Activated CD4-positive, alpha-beta T cell treated with anti-CD3 and anti-CD28 coated beads for 36 hours (primary cell): Measurements from ENCODE around the gene PUDP. TPM values are rescaled to one million over a fixed set of nuclear protein-coding genes. Genes with fewer than 3 reads are reported as not detected.
"Not testable (repeated sequence)": the region's sequence is repeated elsewhere in the genome, so short reads cannot be mapped to it uniquely, and the experiment has no call there.

Experiments
- ATAC-seq: fragments of 200-7000 bp; cut with Tn5 transposase; one replicate; pipeline ENCODE4 v1.10.0; 2021; ENCODE audit warnings: mild to moderate bottlenecking, moderate library complexity
- CTCF ChIA-PET: fragments of 350-600 bp; sonication (Branson Sonifier 250); formaldehyde crosslinking; loops from one replicate; lab custom pipeline; 2021; ENCODE audit warnings: antibody characterized with exemption; lab: Charles Lee
- POLR2A ChIA-PET: fragments of 350-600 bp; sonication (Branson Sonifier 250); formaldehyde crosslinking; loops from one replicate; lab custom pipeline; 2021; ENCODE audit warnings: antibody characterized with exemption, inconsistent platforms; lab: Charles Lee
- DNase-seq: peaks from one replicate; pipeline ENCODE4 v3.0.0-alpha.2; 2020
- H3K27ac Mint-ChIP-seq: one replicate; pipeline ENCODE4 v1.8.0; 2021; ENCODE audit warnings: mixed read lengths
- H3K27me3 Mint-ChIP-seq: one replicate; pipeline ENCODE4 v1.8.0; 2021; ENCODE audit warnings: mixed read lengths
- H3K36me3 Mint-ChIP-seq: one replicate; pipeline ENCODE4 v1.8.0; 2021; ENCODE audit warnings: low read depth, mixed read lengths
- H3K4me1 Mint-ChIP-seq: one replicate; pipeline ENCODE4 v1.8.0; 2021; ENCODE audit warnings: mixed read lengths
- H3K4me3 Mint-ChIP-seq: one replicate; pipeline ENCODE4 v1.8.0; 2021; ENCODE audit warnings: mild to moderate bottlenecking, moderate library complexity, mixed read lengths
- H3K9me3 Mint-ChIP-seq: one replicate; pipeline ENCODE4 v1.8.0; 2021; ENCODE audit warnings: low read depth, mixed read lengths
- intact Hi-C, 2 experiments: fragments of 100-400 bp; cut with DNase I in 1 of 2; cut with micrococcal nuclease in 1 of 2; formaldehyde crosslinking; loops; one replicate each; pipeline versions ENCODE4 v1.14.2 to v1.15.1; 2022 to 2024; cut with DNase I, micrococcal nuclease
- total RNA-seq, 2 experiments: library from RNA; stranded (reverse); gene quantifications; one replicate each; pipeline ENCODE4 v1.2.3, GENCODE V29; 2021

PUDP gene
- total RNA-seq, 2 experiments from 2014 or later, result 15.3 to 18.1 TPM

DNA sequence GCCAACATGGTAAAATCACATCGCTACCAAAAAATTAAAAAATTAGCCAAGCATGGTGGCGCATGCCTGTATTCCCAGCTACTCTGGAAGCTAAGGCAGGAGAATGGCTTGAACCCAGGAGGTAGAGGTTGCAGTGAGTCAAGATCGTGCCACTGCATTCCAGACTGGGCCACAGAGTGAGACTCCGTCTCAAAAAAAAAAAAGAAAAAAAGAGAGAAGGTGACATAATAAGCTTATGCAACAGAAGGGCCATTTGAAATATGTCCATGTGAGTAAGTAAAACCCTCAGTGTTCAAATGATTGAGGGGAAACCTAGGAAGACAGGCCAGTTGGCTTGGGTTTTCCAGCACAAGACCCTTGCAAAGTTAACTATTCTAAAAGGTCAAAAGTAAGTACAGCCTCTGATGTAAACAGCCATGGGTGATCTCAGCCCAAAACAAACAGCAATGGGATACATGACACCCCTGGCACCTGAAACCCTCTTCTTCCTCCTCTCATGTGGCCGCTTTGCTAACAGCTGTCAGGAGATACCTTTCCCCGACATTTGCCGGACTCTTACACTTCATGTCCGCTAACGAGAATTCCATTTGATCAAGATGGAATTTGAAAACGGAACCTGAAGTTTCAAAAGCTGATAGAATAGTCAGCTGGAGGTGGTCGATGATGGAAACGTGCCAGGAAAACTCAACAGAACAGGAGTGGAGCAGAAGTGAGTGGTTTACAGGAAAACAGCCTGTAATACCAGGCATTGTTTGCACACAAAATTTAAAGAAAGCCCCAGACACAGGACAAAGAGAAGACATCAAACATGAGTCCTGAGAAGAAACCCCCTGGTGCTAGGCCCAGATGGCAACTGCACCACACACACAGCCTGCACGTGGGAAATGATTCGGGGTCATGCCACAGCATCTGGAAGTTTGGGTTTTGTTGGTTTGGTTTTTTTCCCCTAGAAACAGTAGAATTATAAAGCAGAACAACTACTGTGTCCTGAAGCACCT is 93.4 kb downstream of the PUDP start:
- H3K36me3 Mint-ChIP-seq, result peaks cover 25% of the 10 kb centered on the region
- no peak overlapping the region for H3K27ac Mint-ChIP-seq
- ATAC-seq (no peak), DNase-seq (no peak)
- peaks cover 24% of the 10 kb centered on the region for H3K4me1 Mint-ChIP-seq
- no peaks in the 10 kb centered on the region for H3K9me3 Mint-ChIP-seq
- intact Hi-C loops, result no loop called here
- POLR2A ChIA-PET, result no interaction called here
- CTCF ChIA-PET, result no interaction called here
- H3K27me3 Mint-ChIP-seq, result no peaks in the 10 kb centered on the region
- no peak overlapping the region for H3K4me3 Mint-ChIP-seq

DNA sequence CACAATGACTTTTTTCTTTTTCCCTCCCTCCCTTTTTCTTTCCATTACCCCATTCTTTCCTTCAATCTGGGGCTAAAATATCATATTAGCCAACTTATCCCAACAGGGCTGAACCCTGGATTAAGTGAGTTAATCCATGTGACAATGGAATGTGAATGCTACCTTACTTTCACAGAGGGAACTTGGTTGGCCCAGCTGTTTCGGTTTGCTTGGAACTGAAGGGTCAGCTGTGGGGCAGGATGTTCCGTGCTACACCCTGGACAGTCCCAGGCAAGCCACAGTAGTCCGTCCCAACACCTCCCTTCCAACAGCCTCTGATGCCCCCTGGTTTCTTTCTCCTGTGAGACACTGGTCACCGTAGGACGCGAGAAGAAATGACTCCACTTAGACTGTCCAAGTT is 95.4 kb downstream of the PUDP start:
- H3K36me3 Mint-ChIP-seq, result peaks cover 20% of the 10 kb centered on the region
- POLR2A ChIA-PET, result no interaction called here
- ATAC-seq (no peak), DNase-seq (no peak)
- no peak overlapping the region for H3K4me3 Mint-ChIP-seq
- H3K27ac Mint-ChIP-seq, result no peak overlapping the region
- CTCF ChIA-PET, result no interaction called here
- peaks cover 15% of the 10 kb centered on the region for H3K4me1 Mint-ChIP-seq
- intact Hi-C loops, result no loop called here
- H3K27me3 Mint-ChIP-seq, result no peaks in the 10 kb centered on the region
- no peaks in the 10 kb centered on the region for H3K9me3 Mint-ChIP-seq

GRCh38 chrX:7050271-7050670 is 97.7 kb downstream of the PUDP start:
- Mint-ChIP-seq H3K4me3 (no peak overlapping the region), H3K27ac (no peak overlapping the region), H3K4me1 (peaks cover 7% of the 10 kb centered on the region), H3K9me3 (no peaks in the 10 kb centered on the region), H3K36me3 (peaks cover 14% of the 10 kb centered on the region), H3K27me3 (no peaks in the 10 kb centered on the region)
- intact Hi-C loops, result no loop called here
- ChIA-PET POLR2A (no interaction called here), CTCF (no interaction called here)
- no peak for DNase-seq
- no peak for ATAC-seq

- no peak overlapping the region for H3K27ac Mint-ChIP-seq
- peaks cover 11% of the 10 kb centered on the region for H3K36me3 Mint-ChIP-seq
- H3K27me3 Mint-ChIP-seq, result no peaks in the 10 kb centered on the region
- no peak overlapping the region for H3K4me3 Mint-ChIP-seq
- intact Hi-C loops, result no loop called here
- H3K9me3 Mint-ChIP-seq, result no peaks in the 10 kb centered on the region
- ChIA-PET CTCF (no interaction called here), POLR2A (no interaction called here)
- ATAC-seq (no peak), DNase-seq (no peak)
- peaks cover 12% of the 10 kb centered on the region for H3K4me1 Mint-ChIP-seq
Measured at GRCh38 chrX:7047951-7048350, 100.0 kb downstream of the PUDP start.

DNA sequence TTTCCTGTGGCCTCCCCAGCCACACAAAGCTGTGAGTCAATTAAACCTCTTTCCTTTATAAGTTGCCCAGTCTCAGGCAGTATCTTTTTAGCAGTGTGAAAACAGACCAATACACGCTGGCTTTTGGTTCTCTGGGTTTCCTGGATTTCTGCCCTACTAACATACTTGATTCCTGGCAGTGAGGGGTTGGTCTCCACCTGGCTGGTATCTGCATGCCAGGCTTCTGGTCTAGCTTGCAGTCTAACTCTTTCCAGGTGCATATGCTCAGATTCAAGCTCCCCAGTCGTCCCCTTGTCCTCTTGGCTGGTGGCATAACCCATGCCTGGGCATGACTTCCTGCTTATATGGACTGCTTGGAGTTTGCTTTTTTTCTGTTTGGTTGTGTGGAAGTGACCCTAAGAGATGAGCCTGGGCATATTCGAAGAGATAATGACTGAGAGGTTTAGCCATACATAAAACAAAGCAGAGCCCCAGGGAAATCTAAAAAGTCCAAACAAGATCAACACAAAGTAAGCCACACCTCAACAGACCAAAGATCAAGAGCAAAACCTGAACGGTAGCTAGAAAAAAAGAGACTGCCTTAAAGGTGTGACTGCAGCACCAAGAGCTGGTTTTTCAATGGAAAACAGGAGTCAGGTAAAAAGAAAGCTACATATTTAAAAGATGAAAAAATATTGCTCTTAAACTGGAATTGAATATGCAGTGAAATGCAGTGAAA is 102.6 kb downstream of the PUDP start:
- ChIA-PET POLR2A (no interaction called here), CTCF (no interaction called here)
- ATAC-seq (no peak), DNase-seq (no peak)
- H3K27ac Mint-ChIP-seq, result no peak overlapping the region
- no peak overlapping the region for H3K4me3 Mint-ChIP-seq
- intact Hi-C loops, result no loop called here
- peaks cover 20% of the 10 kb centered on the region for H3K4me1 Mint-ChIP-seq
- H3K9me3 Mint-ChIP-seq, result no peaks in the 10 kb centered on the region
- H3K27me3 Mint-ChIP-seq, result no peaks in the 10 kb centered on the region
- peaks cover 18% of the 10 kb centered on the region for H3K36me3 Mint-ChIP-seq

GRCh38 chrX:7043796-7044433 is 104.0 kb downstream of the PUDP start:
- POLR2A ChIA-PET, H3K27ac Mint-ChIP-seq, ATAC-seq, H3K4me3 Mint-ChIP-seq, DNase-seq, CTCF ChIA-PET, intact Hi-C loops, H3K9me3 Mint-ChIP-seq, H3K27me3 Mint-ChIP-seq: not testable (repeated sequence)
- Mint-ChIP-seq H3K36me3 (peaks cover 16% of the 10 kb centered on the region), H3K4me1 (peaks cover 17% of the 10 kb centered on the region)

GRCh38 chrX:7028246-7028645 is 119.7 kb downstream of the PUDP start:
- no peak for DNase-seq
- ATAC-seq, result no peak
- ChIA-PET CTCF (no interaction called here), POLR2A (no interaction called here)
- no peaks in the 10 kb centered on the region for H3K4me1 Mint-ChIP-seq
- H3K4me3 Mint-ChIP-seq, result no peak overlapping the region
- no peak overlapping the region for H3K27ac Mint-ChIP-seq
- intact Hi-C loops, result no loop called here
- no peaks in the 10 kb centered on the region for H3K27me3 Mint-ChIP-seq
- no peaks in the 10 kb centered on the region for H3K9me3 Mint-ChIP-seq
- no peaks in the 10 kb centered on the region for H3K36me3 Mint-ChIP-seq

DNA sequence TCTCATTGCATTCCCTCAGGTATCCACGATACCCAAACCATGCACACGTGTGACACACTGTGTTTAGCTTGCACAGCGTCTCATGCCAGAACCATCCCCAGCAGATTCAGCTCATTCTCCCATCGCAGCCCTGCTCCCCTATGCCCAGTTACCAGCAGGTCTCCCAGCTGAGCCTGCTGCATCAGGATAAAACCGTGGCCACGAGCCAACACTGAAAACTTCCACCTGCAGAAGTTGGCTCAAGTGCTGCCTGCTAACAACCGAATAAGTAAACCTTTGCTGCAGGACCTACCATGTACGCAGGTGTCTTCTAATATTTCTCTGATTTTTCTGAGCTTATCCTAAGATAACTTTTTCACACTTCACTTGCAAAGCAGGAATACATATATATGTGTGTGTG is 120.9 kb downstream of the PUDP start:
- Mint-ChIP-seq H3K27ac (no peak overlapping the region), H3K36me3 (no peaks in the 10 kb centered on the region), H3K27me3 (no peaks in the 10 kb centered on the region), H3K9me3 (no peaks in the 10 kb centered on the region), H3K4me1 (no peaks in the 10 kb centered on the region), H3K4me3 (no peak overlapping the region)
- intact Hi-C loops, result no loop called here
- CTCF ChIA-PET, result no interaction called here
- DNase-seq, result no peak
- ATAC-seq, result no peak
- POLR2A ChIA-PET, result no interaction called here

DNA sequence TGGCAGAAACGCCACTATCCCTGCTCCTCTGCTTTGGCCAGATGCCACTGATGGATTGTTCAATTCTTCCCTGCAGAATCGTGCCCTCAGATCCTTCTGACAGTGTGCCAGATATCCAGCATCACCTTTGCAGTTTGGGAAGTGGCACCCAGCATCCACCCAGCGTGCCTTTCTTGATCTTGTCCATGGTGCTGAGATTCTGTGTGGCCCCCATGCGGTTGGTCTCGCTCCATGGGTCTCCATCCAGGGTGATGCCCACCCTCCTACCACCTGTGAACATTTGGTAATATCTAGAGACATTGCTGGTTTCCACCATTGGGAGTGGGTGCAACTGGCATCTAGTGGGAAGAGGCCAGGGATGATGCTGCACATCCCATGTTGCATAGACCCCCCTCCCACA is 121.6 kb downstream of the PUDP start:
- ATAC-seq, H3K4me1 Mint-ChIP-seq, H3K9me3 Mint-ChIP-seq, H3K36me3 Mint-ChIP-seq, DNase-seq, H3K4me3 Mint-ChIP-seq, CTCF ChIA-PET, H3K27ac Mint-ChIP-seq, H3K27me3 Mint-ChIP-seq, intact Hi-C loops, POLR2A ChIA-PET: not testable (repeated sequence)

GRCh38 chrX:7025471-7025870 is 122.5 kb downstream of the PUDP start:
- ChIA-PET CTCF (no interaction called here), POLR2A (no interaction called here)
- intact Hi-C loops, result no loop called here
- Mint-ChIP-seq H3K9me3 (no peaks in the 10 kb centered on the region), H3K4me3 (no peak overlapping the region), H3K27me3 (no peaks in the 10 kb centered on the region), H3K27ac (no peak overlapping the region), H3K4me1 (no peaks in the 10 kb centered on the region), H3K36me3 (no peaks in the 10 kb centered on the region)
- ATAC-seq (no peak), DNase-seq (no peak)

DNA sequence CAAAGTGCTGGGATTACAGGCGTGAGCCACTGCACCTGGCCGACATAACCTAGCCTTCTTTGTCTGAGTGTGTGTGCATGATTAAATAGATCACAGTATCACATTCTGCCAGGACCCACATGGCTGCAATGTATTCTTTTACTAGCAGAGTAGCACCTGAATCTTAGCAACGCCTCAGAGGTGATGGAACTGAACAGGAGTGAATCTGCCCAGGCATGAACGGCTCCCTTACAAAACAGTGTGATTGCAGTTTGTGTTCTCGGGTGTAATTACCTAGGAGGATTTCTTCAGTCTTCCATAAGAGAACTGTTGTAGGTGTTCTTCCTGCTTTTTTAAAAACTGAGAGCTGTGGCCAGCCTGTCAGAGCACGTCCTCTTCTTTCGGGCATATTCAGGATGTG is 123.1 kb downstream of the PUDP start:
- intact Hi-C loops, result no loop called here
- Mint-ChIP-seq H3K9me3 (no peaks in the 10 kb centered on the region), H3K4me3 (no peak overlapping the region), H3K27ac (no peak overlapping the region), H3K4me1 (no peaks in the 10 kb centered on the region), H3K36me3 (no peaks in the 10 kb centered on the region), H3K27me3 (no peaks in the 10 kb centered on the region)
- ChIA-PET POLR2A (no interaction called here), CTCF (no interaction called here)
- DNase-seq, result no peak
- no peak for ATAC-seq
